ENCODE measurements around the gene EVX2. TPM values are rescaled to one million over a fixed set of nuclear protein-coding genes. Genes with fewer than 3 reads are reported as not detected.

The EVX2 gene
- polyA plus RNA-seq (2011; rRNA removed) (not detected in 2 replicates), polyA minus RNA-seq (2011; rRNA and poly(A)+ RNA removed) (not detected in 2 replicates)

- ChIA-PET CTCF (interaction anchor here (0.6 kb wide), 1 partner anchor 398 kb away, joined by 3 read pairs; no protein-coding TSS in a partner anchor), POLR2A (no interaction called here)
- TF ChIP-seq, protein P1, sequence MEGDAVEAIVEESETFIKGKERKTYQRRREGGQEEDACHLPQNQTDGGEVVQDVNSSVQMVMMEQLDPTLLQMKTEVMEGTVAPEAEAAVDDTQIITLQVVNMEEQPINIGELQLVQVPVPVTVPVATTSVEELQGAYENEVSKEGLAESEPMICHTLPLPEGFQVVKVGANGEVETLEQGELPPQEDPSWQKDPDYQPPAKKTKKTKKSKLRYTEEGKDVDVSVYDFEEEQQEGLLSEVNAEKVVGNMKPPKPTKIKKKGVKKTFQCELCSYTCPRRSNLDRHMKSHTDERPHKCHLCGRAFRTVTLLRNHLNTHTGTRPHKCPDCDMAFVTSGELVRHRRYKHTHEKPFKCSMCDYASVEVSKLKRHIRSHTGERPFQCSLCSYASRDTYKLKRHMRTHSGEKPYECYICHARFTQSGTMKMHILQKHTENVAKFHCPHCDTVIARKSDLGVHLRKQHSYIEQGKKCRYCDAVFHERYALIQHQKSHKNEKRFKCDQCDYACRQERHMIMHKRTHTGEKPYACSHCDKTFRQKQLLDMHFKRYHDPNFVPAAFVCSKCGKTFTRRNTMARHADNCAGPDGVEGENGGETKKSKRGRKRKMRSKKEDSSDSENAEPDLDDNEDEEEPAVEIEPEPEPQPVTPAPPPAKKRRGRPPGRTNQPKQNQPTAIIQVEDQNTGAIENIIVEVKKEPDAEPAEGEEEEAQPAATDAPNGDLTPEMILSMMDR (IDR thresholded peaks at IDR 0.05; ENCODE audit: low read depth, low read length): no peak
- no peak within 1 kb of the TSS for H3K27ac ChIP-seq (ENCODE audit: low read depth, low read length)
- H3K4me3 ChIP-seq (ENCODE audit: low read depth, low read length): no peak within 1 kb of the TSS
- peaks cover 95% of the 10 kb centered on the region for H3K27me3 ChIP-seq (ENCODE audit: control insufficient read depth, insufficient read depth, low read length)
- H3K9me3 ChIP-seq (ENCODE audit: control insufficient read depth, insufficient read depth, low read length): peaks cover 35% of the 10 kb centered on the region
- DNase-seq (ENCODE audit: low read depth, low spot score): no peak
Measured at GRCh38 chr2:176083796-176084261, at the start of gene EVX2. EVX2 (minus strand) TSS chr2:176083962; CDS start chr2:176083776, 186 bp downstream.

GRCh38 chr2:176133389-176133788, 49.6 kb upstream of the EVX2 start:
- POLR2A ChIA-PET: interaction anchor here (0.6 kb wide), 1 partner anchor 521 kb away, joined by 7 read pairs; no protein-coding TSS in a partner anchor
- TF ChIP-seq, protein P1 (IDR thresholded peaks at IDR 0.05; ENCODE audit: low read depth, low read length): no peak

GRCh38 chr2:176132205-176133171, 48.7 kb upstream of the EVX2 start:
- H3K9me3 ChIP-seq (ENCODE audit: control insufficient read depth, insufficient read depth, low read length): peaks cover 8% of the 10 kb centered on the region; the same call in 1 of the 2 replicates
- ChIA-PET POLR2A (interaction anchor here (0.6 kb wide), 1 partner anchor 522 kb away, joined by 7 read pairs; no protein-coding TSS in a partner anchor), CTCF (interaction anchor here (0.6 to 5.0 kb wide), 16 partner anchors 8 to 1017 kb away, joined by 3 to 33 read pairs (median 4); no protein-coding TSS in a partner anchor)
- H3K4me3 ChIP-seq (ENCODE audit: low read depth, low read length): peak overlapping the region; percentile 35
- peaks cover 87% of the 10 kb centered on the region for H3K27me3 ChIP-seq (ENCODE audit: control insufficient read depth, insufficient read depth, low read length)
- no peak overlapping the region for H3K27ac ChIP-seq (ENCODE audit: low read depth, low read length)
- DNase-seq (ENCODE audit: low read depth, low spot score): no peak
- TF ChIP-seq, protein P1 (IDR thresholded peaks at IDR 0.05; ENCODE audit: low read depth, low read length): no peak

More at GRCh38 chr2:176133389-176133788, 49.6 kb upstream of the EVX2 start:
- Histone ChIP-seq H3K4me3 (ENCODE audit: low read depth, low read length) (no peak overlapping the region), H3K27ac (ENCODE audit: low read depth, low read length) (no peak overlapping the region), H3K9me3 (ENCODE audit: control insufficient read depth, insufficient read depth, low read length) (peaks cover 8% of the 10 kb centered on the region; the same call in 1 of the 2 replicates), H3K27me3 (ENCODE audit: control insufficient read depth, insufficient read depth, low read length) (peaks cover 88% of the 10 kb centered on the region)
- CTCF ChIA-PET: interaction anchor here (0.7 to 5.0 kb wide), 8 partner anchors 7 to 681 kb away, joined by 3 to 31 read pairs (median 4); no protein-coding TSS in a partner anchor
- DNase-seq (ENCODE audit: low read depth, low spot score): no peak

- TF ChIP-seq, protein P1 (IDR thresholded peaks at IDR 0.05; ENCODE audit: low read depth, low read length): no peak
- no peak for DNase-seq (ENCODE audit: low read depth, low spot score)
- no peak overlapping the region for H3K27ac ChIP-seq (ENCODE audit: low read depth, low read length)
- POLR2A ChIA-PET: no interaction called here
- peaks cover 4% of the 10 kb centered on the region; the same call in 1 of the 2 replicates for H3K9me3 ChIP-seq (ENCODE audit: control insufficient read depth, insufficient read depth, low read length)
- H3K27me3 ChIP-seq (ENCODE audit: control insufficient read depth, insufficient read depth, low read length): peaks cover 86% of the 10 kb centered on the region
- CTCF ChIA-PET: interaction anchor here (0.8 to 5.0 kb wide), 11 partner anchors 8 to 1017 kb away, joined by 3 to 33 read pairs (median 7); no protein-coding TSS in a partner anchor
- no peak overlapping the region for H3K4me3 ChIP-seq (ENCODE audit: low read depth, low read length)
Measured at GRCh38 chr2:176131848-176132158, 48.0 kb upstream of the EVX2 start.
